H1 (cell line): ENCODE results near the gene NUP188. TPM values are rescaled to one million over a fixed set of nuclear protein-coding genes. Genes with fewer than 3 reads are reported as not detected.

Experiments
- CTCF ChIA-PET: fragments of 300-600 bp; sonication (Branson Sonifier 250); formaldehyde crosslinking; loops from one replicate; lab custom pipeline; 2021; ENCODE audit not compliant: partially characterized antibody; lab: Charles Lee
- POLR2A ChIA-PET: fragments of 300-600 bp; sonication (Branson Sonifier 250); formaldehyde crosslinking; loops from one replicate; lab custom pipeline; 2021; ENCODE audit warnings: inconsistent platforms; ENCODE audit not compliant: partially characterized antibody; lab: Charles Lee
- DNase-seq, 2 experiments: peaks; one replicate each; pipeline versions ENCODE4 v3.0.0 to v3.0.0-alpha.2; 2010 to 2022; ENCODE audit warnings: low spot score in 2 of 2, low read depth in 1 of 2, mixed read lengths in 1 of 2
- FAIRE-seq: peaks from 2 replicates; lab custom pipeline; 2011; peaks lifted over from hg19 to GRCh38; lab: Jason Lieb, UNC
- H2AFZ ChIP-seq: 2 replicates; pipeline ENCODE4 v1.8.1; 2012; ENCODE audit warnings: low read length, inconsistent platforms
- H2AK5ac ChIP-seq: 2 replicates; pipeline ENCODE4 v1.6.1; 2013; ENCODE audit warnings: low read depth, low read length
- H2BK120ac ChIP-seq: replicated peaks from 2 replicates; pipeline ENCODE3; 2013; ENCODE audit warnings: low read depth, low read length, inconsistent platforms
- H2BK12ac ChIP-seq: 2 replicates; pipeline ENCODE4 v1.6.1; 2013; ENCODE audit warnings: low read depth, low read length
- H2BK15ac ChIP-seq: 2 replicates; pipeline ENCODE4 v1.6.1; 2013; ENCODE audit warnings: low read length
- H2BK20ac ChIP-seq: 2 replicates; pipeline ENCODE4 v1.6.1; 2013; ENCODE audit warnings: low read length
- H2BK5ac ChIP-seq: 2 replicates; pipeline ENCODE4 v1.6.1; 2013; ENCODE audit warnings: low read depth, low read length
- H3K14ac ChIP-seq: 2 replicates; pipeline ENCODE4 v1.6.1; 2013; ENCODE audit warnings: inconsistent platforms; ENCODE audit not compliant: insufficient read length
- H3K18ac ChIP-seq: 2 replicates; pipeline ENCODE4 v1.6.1; 2013; ENCODE audit warnings: low read length; ENCODE audit errors: extremely low read depth
- H3K23ac ChIP-seq: 2 replicates; pipeline ENCODE4 v1.6.1; 2013; ENCODE audit warnings: inconsistent platforms; ENCODE audit not compliant: insufficient read length
- H3K23me2 ChIP-seq: 2 replicates; pipeline ENCODE4 v1.6.1; 2013; ENCODE audit warnings: low read depth, low read length
- H3K27ac ChIP-seq: 2 replicates; pipeline ENCODE4 v1.6.1; 2011; ENCODE audit warnings: low read depth, low read length, inconsistent platforms
- H3K27me3 ChIP-seq, 4 experiments: replicated peaks in 1 of 4; 1 replicate in 1 of 4; 2 replicates in 3 of 4; pipeline versions ENCODE4 v1.6.1 to v1.8.1; 2011 to 2013; ENCODE audit warnings: low read length in 3 of 4, mild to moderate bottlenecking in 3 of 4, inconsistent platforms in 2 of 4, mixed read lengths in 2 of 4, moderate library complexity in 1 of 4; ENCODE audit not compliant: control insufficient read depth in 3 of 4, insufficient read depth in 3 of 4; ENCODE audit errors: extremely low read depth in 1 of 4
- H3K36me3 ChIP-seq, 4 experiments: 2 replicates each; pipeline versions ENCODE4 v1.6.1 to v1.8.1; 2011 to 2013; ENCODE audit warnings: mild to moderate bottlenecking in 4 of 4, low read length in 3 of 4, moderate library complexity in 2 of 4, control low read depth in 1 of 4, inconsistent platforms in 1 of 4; ENCODE audit not compliant: insufficient read depth in 4 of 4, control insufficient read depth in 2 of 4
- H3K4ac ChIP-seq: replicated peaks from 2 replicates; pipeline ENCODE3; 2013; ENCODE audit warnings: low read length, low read depth, mixed read lengths, inconsistent platforms; ENCODE audit not compliant: insufficient read length
- H3K4me1 ChIP-seq, 4 experiments: replicated peaks in 1 of 4; 1 replicate in 1 of 4; 2 replicates in 3 of 4; pipeline versions ENCODE4 v1.6.1 to v1.8.1; 2011 to 2013; ENCODE audit warnings: low read length in 3 of 4, inconsistent platforms in 2 of 4, mixed read lengths in 1 of 4; ENCODE audit not compliant: insufficient read depth in 4 of 4, control insufficient read depth in 3 of 4
- H3K4me2 ChIP-seq, 2 experiments: 2 replicates each; pipeline versions ENCODE4 v1.6.1 to v1.8.1; 2011 to 2013; ENCODE audit warnings: low read depth in 2 of 2, low read length in 2 of 2, control low read depth in 1 of 2, inconsistent platforms in 1 of 2, mild to moderate bottlenecking in 1 of 2; ENCODE audit not compliant: insufficient read depth in 1 of 2
- H3K4me3 ChIP-seq, 4 experiments: fragments of 200-600, 300-600 bp in 1 of 4; sonication (generic), shearing (Covaris generic), sonication (Bioruptor Twin) in 1 of 4; 2 replicates each; pipeline versions ENCODE4 v1.5.1 to v1.8.1; 2011 to 2016; ENCODE audit warnings: low read length in 4 of 4, low read depth in 3 of 4, control low read depth in 2 of 4, inconsistent platforms in 2 of 4, mild to moderate bottlenecking in 2 of 4, mixed read lengths in 1 of 4, moderate library complexity in 1 of 4; ENCODE audit not compliant: insufficient read depth in 2 of 4; ENCODE audit errors: extremely low read depth in 1 of 4
- H3K56ac ChIP-seq: replicated peaks from 2 replicates; pipeline ENCODE3; 2013; ENCODE audit warnings: low read depth, mild to moderate bottlenecking, mixed read lengths, low read length, inconsistent platforms; ENCODE audit not compliant: insufficient read length
- H3K79me1 ChIP-seq: 2 replicates; pipeline ENCODE4 v1.6.1; 2013; ENCODE audit warnings: low read depth, low read length, control low read depth
- H3K79me2 ChIP-seq, 2 experiments: 2 replicates each; pipeline versions ENCODE4 v1.6.1 to v1.8.1; 2012 to 2013; ENCODE audit warnings: low read length in 2 of 2, mild to moderate bottlenecking in 2 of 2, inconsistent platforms in 1 of 2; ENCODE audit not compliant: insufficient read depth in 2 of 2, control insufficient read depth in 1 of 2
- H3K9ac ChIP-seq, 4 experiments: replicated peaks in 1 of 4; 1 replicate in 1 of 4; 2 replicates in 3 of 4; pipeline versions ENCODE4 v1.6.1 to v1.8.1; 2011 to 2013; ENCODE audit warnings: low read depth in 3 of 4, low read length in 3 of 4, control low read depth in 2 of 4, mild to moderate bottlenecking in 2 of 4, moderate library complexity in 2 of 4, inconsistent platforms in 1 of 4; ENCODE audit errors: extremely low read depth in 1 of 4
- H3K9me3 ChIP-seq, 2 experiments: 2 replicates each; pipeline versions ENCODE4 v1.6.1 to v1.8.1; 2012 to 2013; ENCODE audit warnings: mild to moderate bottlenecking in 2 of 2, moderate library complexity in 2 of 2, control low read depth in 1 of 2, inconsistent platforms in 1 of 2, low read depth in 1 of 2, low read length in 1 of 2, mixed read lengths in 1 of 2; ENCODE audit not compliant: insufficient read depth in 2 of 2
- H4K20me1 ChIP-seq, 2 experiments: replicated peaks in 1 of 2; 2 replicates each; pipeline versions ENCODE3 to v1.8.1; 2011 to 2013; ENCODE audit warnings: inconsistent platforms in 2 of 2, low read length in 2 of 2, mild to moderate bottlenecking in 1 of 2; ENCODE audit not compliant: insufficient read depth in 2 of 2, control insufficient read depth in 1 of 2
- H4K5ac ChIP-seq: 2 replicates; pipeline ENCODE4 v1.6.1; 2013; ENCODE audit warnings: low read length, low read depth, mixed read lengths, inconsistent platforms; ENCODE audit not compliant: insufficient read length
- H4K8ac ChIP-seq: 2 replicates; pipeline ENCODE4 v1.8.0; 2013; ENCODE audit warnings: mild to moderate bottlenecking, moderate library complexity, low read length, inconsistent platforms; ENCODE audit not compliant: insufficient read depth; ENCODE audit errors: extremely low read depth
- H4K91ac ChIP-seq: replicated peaks from 2 replicates; pipeline ENCODE3; 2013; ENCODE audit warnings: low read length, mixed read lengths, inconsistent platforms; ENCODE audit not compliant: insufficient read length
- CHD2 ChIP-seq: IDR thresholded peaks from 2 replicates; pipeline ENCODE4 v1.6.1; 2012; ENCODE audit warnings: low read length, improper control_type of control experiment
- GTF2F1 ChIP-seq: IDR thresholded peaks from 2 replicates; pipeline ENCODE4 v1.6.1; 2012; ENCODE audit warnings: low read depth, low read length, improper control_type of control experiment, borderline replicate concordance
- HDAC2 ChIP-seq, 2 experiments: fragments of 300-600 bp in 1 of 2; sonication (generic) in 1 of 2; IDR thresholded peaks; 2 replicates each; pipeline ENCODE4 v1.6.1; 2011 to 2012; ENCODE audit warnings: low read depth in 2 of 2, low read length in 2 of 2, mild to moderate bottlenecking in 2 of 2, moderate library complexity in 2 of 2, borderline replicate concordance in 1 of 2, inconsistent platforms in 1 of 2
- JUN ChIP-seq: IDR thresholded peaks from 2 replicates; pipeline ENCODE4 v1.6.1; 2011; ENCODE audit warnings: low read depth, mild to moderate bottlenecking, improper control_type of control experiment, low read length
- MAFK ChIP-seq: IDR thresholded peaks from 2 replicates; pipeline ENCODE4 v1.6.1; 2012; ENCODE audit warnings: low read depth, mild to moderate bottlenecking, improper control_type of control experiment, low read length
- RXRA ChIP-seq: IDR thresholded peaks from 2 replicates; pipeline ENCODE4 v1.6.1; 2011; ENCODE audit warnings: low read depth, mild to moderate bottlenecking, low read length, moderate library complexity; ENCODE audit not compliant: insufficient read depth
- SIN3A ChIP-seq, 2 experiments: IDR thresholded peaks in 1 of 2; conservative IDR thresholded peaks in 1 of 2; 2 replicates each; pipeline ENCODE4 v1.6.1; 2011 to 2012; ENCODE audit warnings: low read length in 2 of 2, improper control_type of control experiment in 1 of 2, low read depth in 1 of 2, mild to moderate bottlenecking in 1 of 2
- SUZ12 ChIP-seq: fragments of 200-600 bp; sonication (generic); IDR thresholded peaks from 2 replicates; pipeline ENCODE4 v1.6.1; 2012; ENCODE audit warnings: mild to moderate bottlenecking, inconsistent platforms, low read length, moderate library complexity, mixed read lengths
- TCF12 ChIP-seq: IDR thresholded peaks from 2 replicates; pipeline ENCODE4 v1.6.1; 2011; ENCODE audit warnings: low read depth, mild to moderate bottlenecking, low read length
- TEAD4 ChIP-seq: IDR thresholded peaks from 2 replicates; pipeline ENCODE4 v1.6.1; 2012; ENCODE audit warnings: low read depth, low read length, inconsistent platforms, mixed read lengths
- USF2 ChIP-seq: IDR thresholded peaks from 2 replicates; pipeline ENCODE4 v1.6.1; 2011; ENCODE audit warnings: low read length, improper control_type of control experiment
- WGBS, 2 experiments: shearing (Covaris generic) in 1 of 2; methylation state at CpG; one replicate each; pipeline versions ENCODE4 v1.1.6 to v1.1.7; 2013 to 2015; ENCODE audit warnings: low lambda C conversion rate in 2 of 2, mixed read lengths in 2 of 2, inconsistent platforms in 1 of 2, low coverage in 1 of 2, missing lambda C conversion rate in 1 of 2; ENCODE audit not compliant: insufficient replicate concordance in 2 of 2, insufficient coverage in 1 of 2, insufficient read length in 1 of 2; ENCODE audit errors: extremely low coverage in 1 of 2, missing lambda C conversion rate in 1 of 2; 5-methylcytosine and 5-hydroxymethylcytosine counted together
- polyA plus RNA-seq, 7 experiments: library from polyadenylated mRNA; depleted of rRNA in 3 of 7; stranded (reverse) in 5 of 7; unstranded in 2 of 7; fragments of >200 nt in 5 of 7; fragments of 200-250 nt in 2 of 7; gene quantifications; 1 replicate in 5 of 7; 2 replicates in 1 of 7; 4 replicates in 1 of 7; pipeline versions ENCODE4 v1.2.1 to v1.2.3, GENCODE V29; 2011 to 2013; ENCODE audit warnings: missing spikeins in 2 of 7, mixed read lengths in 2 of 7
- total RNA-seq: library from RNA; stranded (reverse); fragmentation: NEBNext Ultra II Directional; extraction: Animal tissue kit (Norgen Biotek cat#: 25700); gene quantifications from 2 replicates; pipeline ENCODE4 v1.2.1, GENCODE V29; 2021

Gene NUP188
- total and polyA plus RNA-seq, 2 of the 8 experiments (the other 6 are each of a cell fraction or from before 2014, with no cell fraction given) = 90.1 to 111 TPM

GRCh38 chr9:129022037-129022436, 74.5 kb downstream of the NUP188 start:
- Histone ChIP-seq H3K27ac (no peak overlapping the region), H3K56ac (no peak overlapping the region), H2AK5ac (no peak overlapping the region), H2AFZ (no peak overlapping the region), H4K5ac (no peak overlapping the region), H2BK120ac (no peak overlapping the region), H4K20me1 (peaks cover 4 to 14% of the 10 kb centered on the region in 2 experiments), H3K9me3 (no peaks in the 10 kb centered on the region), H3K9ac (no peak overlapping the region), H3K79me1 (peaks cover 4% of the 10 kb centered on the region; the same call in 1 of the 2 replicates), H3K4ac (no peak overlapping the region), H2BK15ac (no peak overlapping the region), H2BK20ac (no peak overlapping the region), H3K14ac (no peak overlapping the region), H3K36me3 (peaks cover 0 to 5% (median 0%) of the 10 kb centered on the region in 4 experiments; a peak in 1 of 8 replicates), H3K79me2 (peaks cover 0 to 28% of the 10 kb centered on the region in 2 experiments; a peak in 3 of 4 replicates), H4K8ac (no peak overlapping the region), H3K4me2 (no peak overlapping the region), H3K23ac (no peak overlapping the region), H3K4me3 (no peak overlapping the region), H3K4me1 (peaks cover 0 to 14% (median 9%) of the 10 kb centered on the region in 4 experiments; a peak in 5 of 7 replicates), H4K91ac (no peak overlapping the region), H2BK5ac (no peak overlapping the region), H2BK12ac (no peak overlapping the region), H3K18ac (no peak overlapping the region), H3K23me2 (no peaks in the 10 kb centered on the region), H3K27me3 (no peaks in the 10 kb centered on the region)
- POLR2A ChIA-PET = interaction anchor here (1.0 to 2.6 kb wide), 7 partner anchors 10 to 21 kb away, joined by 3 to 10 read pairs (median 7); partner anchors contain the start of gene MIGA2
- no peak for TF ChIP-seq TCF12
- no peak for TF ChIP-seq SIN3A (conservative IDR thresholded peaks at IDR 0.05 in 1 of 2, IDR thresholded peaks at IDR 0.05 in 1 of 2; ENCODE audit: low read depth in 1 of 2, low read length in 2 of 2)
- TF ChIP-seq JUN = no peak
- TF ChIP-seq GTF2F1 = no peak
- no peak for TF ChIP-seq MAFK
- TF ChIP-seq RXRA = no peak
- TF ChIP-seq USF2 = no peak
- TF ChIP-seq HDAC2 (IDR thresholded peaks at IDR 0.05; ENCODE audit: borderline replicate concordance in 1 of 2, low read depth in 2 of 2, low read length in 2 of 2) = no peak
- no peak for TF ChIP-seq TEAD4
- TF ChIP-seq SUZ12 = no peak
- TF ChIP-seq CHD2 = no peak
- CTCF ChIA-PET = interaction anchor here (1.4 to 7.6 kb wide), 3 partner anchors 8 to 29 kb away, joined by 6 to 89 read pairs (median 9); no protein-coding TSS in a partner anchor
- WGBS, 2 experiments = 92% methylated on average over 9 of the region's 9 CpGs; no CpG with 5 or more reads in 1 of the 2 experiments
- DNase-seq (no peak), FAIRE-seq (no peak)
